Common myeloid progenitor, CD34-positive (primary cell): ENCODE results near the gene FAM193A.
A peak's percentile ranks its signal among the peaks of the same experiment; 100 is the strongest.
"Not testable (repeated sequence)": the region's sequence is repeated elsewhere in the genome, so short reads cannot be mapped to it uniquely, and the experiment has no call there.

Source experiments
- CTCF ChIA-PET: fragments of 350-600 bp; sonication (Branson Sonifier 250); formaldehyde crosslinking; loops from one replicate; lab custom pipeline; 2021; ENCODE audit warnings: antibody characterized with exemption; lab: Charles Lee
- POLR2A ChIA-PET: fragments of 350-600 bp; sonication (Branson Sonifier 250); formaldehyde crosslinking; loops from one replicate; lab custom pipeline; 2021; ENCODE audit warnings: antibody characterized with exemption; lab: Charles Lee
- DNase-seq, 3 donors: peaks; one replicate each; pipeline versions ENCODE4 v3.0.0 to v3.0.0-alpha.2; 2013
- H3K27ac ChIP-seq, 2 experiments: 1 replicate in 1 of 2; 2 replicates in 1 of 2; pipeline ENCODE4 v1.7.0; 2013; ENCODE audit warnings: inconsistent platforms in 2 of 2, low read length in 2 of 2, mild to moderate bottlenecking in 2 of 2, low read depth in 1 of 2, moderate library complexity in 1 of 2; ENCODE audit not compliant: severe bottlenecking in 2 of 2, insufficient read depth in 1 of 2, poor library complexity in 1 of 2
- H3K27me3 ChIP-seq, 5 experiments: replicated peaks in 2 of 5; 1 replicate in 3 of 5; 2 replicates in 2 of 5; pipeline versions ENCODE4 v1.6.1 to v1.7.0; 2013; ENCODE audit warnings: low read length in 4 of 5, mild to moderate bottlenecking in 2 of 5, moderate library complexity in 2 of 5, inconsistent platforms in 1 of 5; ENCODE audit not compliant: insufficient read depth in 5 of 5, control insufficient read depth in 4 of 5
- H3K36me3 ChIP-seq, 4 experiments: 1 replicate in 2 of 4; 2 replicates in 2 of 4; pipeline versions ENCODE4 v1.6.1 to v1.7.0; 2013; ENCODE audit warnings: low read length in 3 of 4, control low read depth in 1 of 4, mild to moderate bottlenecking in 1 of 4; ENCODE audit not compliant: control insufficient read depth in 4 of 4, insufficient read depth in 4 of 4
- H3K4me1 ChIP-seq, 4 experiments: 1 replicate in 3 of 4; 2 replicates in 1 of 4; pipeline versions ENCODE4 v1.6.1 to v1.7.1; 2013; ENCODE audit warnings: low read length in 3 of 4, mild to moderate bottlenecking in 3 of 4, control low read depth in 1 of 4, inconsistent platforms in 1 of 4, moderate library complexity in 1 of 4; ENCODE audit not compliant: control insufficient read depth in 4 of 4, insufficient read depth in 4 of 4; ENCODE audit errors: control extremely low read depth in 1 of 4
- H3K4me3 ChIP-seq, 7 experiments: 1 replicate in 4 of 7; 2 replicates in 3 of 7; pipeline versions ENCODE4 v1.5.1 to v1.7.0; 2013; ENCODE audit warnings: mild to moderate bottlenecking in 7 of 7, low read length in 6 of 7, moderate library complexity in 6 of 7, inconsistent platforms in 2 of 7, low read depth in 2 of 7, control low read depth in 1 of 7; ENCODE audit not compliant: insufficient read depth in 4 of 7, control insufficient read depth in 1 of 7; ENCODE audit errors: extremely low read depth in 1 of 7
- H3K9me3 ChIP-seq, 5 experiments: 1 replicate in 4 of 5; 2 replicates in 1 of 5; pipeline versions ENCODE4 v1.6.1 to v1.7.1; 2013; ENCODE audit warnings: low read length in 4 of 5, mild to moderate bottlenecking in 2 of 5, inconsistent platforms in 1 of 5, low read depth in 1 of 5, moderate library complexity in 1 of 5; ENCODE audit not compliant: control insufficient read depth in 4 of 5, insufficient read depth in 2 of 5; ENCODE audit errors: control extremely low read depth in 1 of 5
- WGBS: methylation state at CpG from one replicate; pipeline ENCODE4 v1.1.5; 2013; ENCODE audit not compliant: insufficient coverage; 5-methylcytosine and 5-hydroxymethylcytosine counted together

Gene FAM193A

DNA sequence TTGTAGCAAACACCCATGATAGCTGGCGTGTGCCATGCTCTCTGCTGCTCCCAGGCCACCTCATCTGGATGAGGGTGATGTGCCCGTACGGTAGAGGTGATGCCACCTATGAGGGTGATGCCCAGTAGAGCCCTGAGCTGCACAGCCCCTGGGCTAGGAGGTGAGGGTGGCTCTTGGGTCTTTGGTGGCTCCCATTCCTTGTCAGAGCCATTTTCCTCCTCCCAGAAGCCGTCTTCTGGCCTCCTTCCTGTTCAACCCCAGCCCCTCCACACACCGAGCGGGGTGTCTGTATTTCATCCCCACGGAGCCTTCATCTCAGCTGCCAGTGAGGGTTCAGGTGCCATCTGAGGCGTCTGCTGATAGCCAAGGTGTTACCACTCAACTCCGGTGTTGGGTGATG is 231.7 kb downstream of the FAM193A start:
- WGBS: 99% methylated on average over 8 of the region's 9 CpGs
- peaks cover 0 to 2% (median 0%) of the 10 kb centered on the region in 5 experiments for H3K9me3 ChIP-seq
- no peaks in the 10 kb centered on the region for H3K27me3 ChIP-seq
- H3K4me1 ChIP-seq: peaks cover 4 to 25% (median 19%) of the 10 kb centered on the region in 4 experiments
- ChIA-PET POLR2A (no interaction called here), CTCF (interaction anchor here (0.8 to 3.2 kb wide), 3 partner anchors 14 to 34 kb away, joined by 3 to 7 read pairs (median 3); no protein-coding TSS in a partner anchor)
- no peak overlapping the region for H3K27ac ChIP-seq
- no peak overlapping the region for H3K4me3 ChIP-seq
- H3K36me3 ChIP-seq: no peaks in the 10 kb centered on the region
- DNase-seq: no peak

DNA sequence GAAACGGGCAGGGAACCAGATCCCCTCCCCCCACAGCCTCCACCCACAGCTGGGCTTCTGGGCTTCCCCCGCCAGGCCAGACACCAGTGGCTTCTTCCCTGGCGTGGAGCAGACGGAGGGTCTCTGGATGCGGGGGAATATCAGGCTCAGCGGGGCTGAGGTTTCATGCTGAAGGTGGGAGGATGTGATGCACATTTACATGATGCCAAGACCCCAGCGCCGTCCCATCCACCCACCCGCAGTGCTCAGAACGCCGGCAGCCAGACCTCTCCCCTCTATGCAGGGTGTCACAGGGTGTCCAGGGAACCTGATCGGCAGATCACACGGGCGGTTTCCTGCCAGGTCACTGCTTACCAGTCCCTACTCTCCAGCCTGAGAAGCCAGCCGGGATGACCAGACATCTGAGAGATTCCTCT is 232.5 kb downstream of the FAM193A start:
- ChIA-PET POLR2A (no interaction called here), CTCF (no interaction called here)
- Histone ChIP-seq H3K27ac (no peak overlapping the region), H3K36me3 (no peaks in the 10 kb centered on the region), H3K4me1 (peaks cover 4 to 18% (median 16%) of the 10 kb centered on the region in 4 experiments), H3K9me3 (peaks cover 0 to 2% (median 0%) of the 10 kb centered on the region in 5 experiments), H3K4me3 (no peak overlapping the region), H3K27me3 (no peaks in the 10 kb centered on the region)
- WGBS: 95% methylated on average over 9 of the region's 15 CpGs
- DNase-seq: no peak

DNA sequence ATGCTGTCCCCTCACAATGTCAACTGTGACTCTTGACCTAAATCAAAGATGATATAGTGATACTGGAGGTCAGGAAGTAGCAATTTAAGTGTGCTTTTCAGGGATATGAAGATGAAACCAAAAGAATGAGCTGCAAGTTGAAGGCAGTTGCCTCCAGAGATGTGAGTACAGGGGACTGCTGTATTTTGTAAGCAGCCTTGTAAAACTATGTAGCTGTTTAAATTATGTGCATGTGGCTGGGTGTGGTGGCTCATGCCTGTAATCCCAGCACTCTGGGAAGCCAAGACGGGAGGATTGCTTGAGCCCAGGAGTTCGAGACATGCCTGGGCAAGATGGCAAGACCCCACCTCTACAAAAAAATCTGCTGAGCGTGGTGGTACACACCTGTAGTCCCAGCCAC is 234.8 kb downstream of the FAM193A start:
- no peaks in the 10 kb centered on the region for H3K27me3 ChIP-seq
- peak overlapping the region in 1 of 7 experiments; percentile 36 for H3K4me3 ChIP-seq
- ChIA-PET POLR2A (no interaction called here), CTCF (interaction anchor here (0.7 to 1.9 kb wide), 6 partner anchors 9 to 164 kb away, joined by 3 to 5 read pairs (median 3); no protein-coding TSS in a partner anchor)
- peaks cover 0 to 2% (median 0%) of the 10 kb centered on the region in 5 experiments for H3K9me3 ChIP-seq
- H3K4me1 ChIP-seq: peaks cover 4 to 16% (median 12%) of the 10 kb centered on the region in 4 experiments
- peak overlapping the region in 1 of 2 experiments; percentile 44 for H3K27ac ChIP-seq
- WGBS: 100% methylated on average over 1 of the region's 3 CpGs
- peak in 1 of 3 donors; percentile 45 for DNase-seq
- no peaks in the 10 kb centered on the region for H3K36me3 ChIP-seq

DNA sequence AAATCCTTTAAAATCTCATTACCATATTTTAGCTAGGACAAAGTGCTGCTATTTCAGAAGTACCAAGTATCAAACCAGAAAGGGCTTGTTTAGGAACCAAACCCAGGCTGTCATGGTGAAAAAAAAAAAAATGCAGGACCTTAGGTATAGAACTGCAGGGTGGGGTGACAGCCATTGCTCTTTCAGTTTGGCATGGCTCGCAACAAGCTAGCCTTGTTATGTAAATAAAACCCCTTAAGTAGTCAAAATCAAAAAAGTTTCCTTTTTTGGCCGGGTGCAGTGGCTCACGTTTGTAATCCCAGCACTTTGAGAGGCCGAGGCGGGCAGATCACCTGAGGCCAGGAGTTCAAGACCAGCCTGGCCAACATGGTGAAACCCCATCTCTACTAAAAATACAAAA is 244.2 kb downstream of the FAM193A start:
- not testable (repeated sequence) for H3K27me3 ChIP-seq, H3K4me1 ChIP-seq, H3K4me3 ChIP-seq, H3K36me3 ChIP-seq, DNase-seq, H3K9me3 ChIP-seq, H3K27ac ChIP-seq
- WGBS: 100% methylated on average over 1 of the region's 5 CpGs
- ChIA-PET POLR2A (interaction anchor here (0.6 kb wide), 1 partner anchor 20 kb away, joined by 4 read pairs; no protein-coding TSS in a partner anchor), CTCF (interaction anchor here (0.6 to 1.2 kb wide), 2 partner anchors 17 kb away, joined by 3 read pairs; no protein-coding TSS in a partner anchor)

DNA sequence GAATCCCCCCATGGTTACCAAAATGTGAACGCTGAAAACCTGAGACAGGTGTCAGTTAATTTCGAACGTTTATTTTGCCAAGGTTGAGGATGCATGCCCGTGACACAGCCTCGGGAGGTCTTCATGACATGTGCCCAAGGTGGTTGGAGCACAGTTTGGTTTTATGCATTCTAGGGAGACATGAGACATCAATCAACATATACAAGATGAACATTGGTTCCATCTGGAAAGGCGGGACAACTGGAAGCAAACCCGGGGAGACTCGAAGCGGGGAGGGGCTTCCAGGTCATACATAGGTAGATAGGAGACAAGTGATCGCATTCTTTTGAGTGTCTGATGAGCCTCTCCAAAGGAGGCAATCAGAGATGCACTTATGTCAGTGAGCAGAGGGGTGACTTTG is 245.5 kb downstream of the FAM193A start:
- Histone ChIP-seq H3K4me1 (peaks cover 0 to 19% (median 16%) of the 10 kb centered on the region in 4 experiments), H3K27me3 (no peaks in the 10 kb centered on the region), H3K4me3 (no peak overlapping the region), H3K9me3 (peaks cover 0 to 6% (median 0%) of the 10 kb centered on the region in 5 experiments), H3K27ac (no peak overlapping the region), H3K36me3 (no peaks in the 10 kb centered on the region)
- CTCF ChIA-PET: interaction anchor here (1.2 to 1.4 kb wide), 3 partner anchors 14 to 56 kb away, joined by 3 read pairs; no protein-coding TSS in a partner anchor
- WGBS: 94% methylated on average over 4 of the region's 10 CpGs
- POLR2A ChIA-PET: interaction anchor here (0.6 kb wide), 1 partner anchor 18 kb away, joined by 3 read pairs; no protein-coding TSS in a partner anchor
- DNase-seq: no peak
